HCT116 (cell line): Measurements from ENCODE around the gene RCE1.

Experiments used
- EZH2 ChIP-seq: fragments of 200-600 bp; sonication (generic); IDR thresholded peaks from 2 replicates; pipeline ENCODE4 v1.6.1; 2017; ENCODE audit warnings: antibody characterized with exemption, mixed run types
- FOSL1 ChIP-seq: IDR thresholded peaks from 2 replicates; pipeline ENCODE4 v1.6.1; 2012; ENCODE audit warnings: low read depth
- POLR2A ChIP-seq: IDR thresholded peaks from 2 replicates; pipeline ENCODE4 v1.7.0; 2011; ENCODE audit warnings: borderline replicate concordance; ENCODE audit not compliant: insufficient read depth, insufficient read length; ENCODE audit errors: extremely low read depth
- RAD21 ChIP-seq: IDR thresholded peaks from 2 replicates; pipeline ENCODE4 v1.6.1; 2012; ENCODE audit warnings: low read depth, mild to moderate bottlenecking
- TF ChIP-seq, protein P1 (sequence below), 3 experiments: fragments of 200-600 bp in 1 of 3; sonication (generic) in 1 of 3; IDR thresholded peaks in 2 of 3; conservative IDR thresholded peaks in 1 of 3; 2 replicates each; pipeline ENCODE4 v1.5.1; 2012 to 2017; ENCODE audit warnings: low read depth in 2 of 3, low read length in 2 of 3, antibody characterized with exemption in 1 of 3, borderline replicate concordance in 1 of 3, control low read depth in 1 of 3, mild to moderate bottlenecking in 1 of 3, mixed read lengths in 1 of 3, mixed run types in 1 of 3, moderate library complexity in 1 of 3; ENCODE audit not compliant: insufficient read depth in 1 of 3
- TF ChIP-seq, protein P2 (sequence below): IDR thresholded peaks from 2 replicates; pipeline ENCODE4 v1.6.1; 2012; ENCODE audit warnings: low read depth
- TF ChIP-seq, protein P3 (sequence below): IDR thresholded peaks from 2 replicates; pipeline ENCODE4 v1.6.1; 2011; ENCODE audit warnings: mild to moderate bottlenecking, low read length, moderate library complexity; ENCODE audit not compliant: insufficient replicate concordance; ENCODE audit errors: extremely low read depth

DNA sequence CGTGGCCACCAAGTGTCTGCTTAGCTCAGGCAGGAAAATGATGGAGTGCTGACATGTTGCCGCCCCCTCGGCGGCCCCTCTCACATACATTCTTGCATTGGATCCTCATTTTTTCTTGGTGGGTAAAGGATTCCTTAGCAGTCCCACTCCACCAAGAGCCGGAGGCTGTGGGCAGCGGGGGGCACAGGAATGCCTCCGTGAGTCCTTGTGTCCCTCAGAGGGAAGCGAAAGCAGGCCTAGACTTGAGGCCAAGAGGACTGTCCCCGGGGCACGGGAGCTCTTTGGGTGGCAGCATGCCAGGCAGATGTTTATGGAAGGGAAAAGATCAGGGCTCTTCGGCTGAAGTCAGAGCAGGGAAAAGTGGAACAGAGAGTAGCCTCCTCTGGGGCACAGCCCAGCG, 35.2 kb downstream of the RCE1 start:
- TF ChIP-seq, protein P1, sequence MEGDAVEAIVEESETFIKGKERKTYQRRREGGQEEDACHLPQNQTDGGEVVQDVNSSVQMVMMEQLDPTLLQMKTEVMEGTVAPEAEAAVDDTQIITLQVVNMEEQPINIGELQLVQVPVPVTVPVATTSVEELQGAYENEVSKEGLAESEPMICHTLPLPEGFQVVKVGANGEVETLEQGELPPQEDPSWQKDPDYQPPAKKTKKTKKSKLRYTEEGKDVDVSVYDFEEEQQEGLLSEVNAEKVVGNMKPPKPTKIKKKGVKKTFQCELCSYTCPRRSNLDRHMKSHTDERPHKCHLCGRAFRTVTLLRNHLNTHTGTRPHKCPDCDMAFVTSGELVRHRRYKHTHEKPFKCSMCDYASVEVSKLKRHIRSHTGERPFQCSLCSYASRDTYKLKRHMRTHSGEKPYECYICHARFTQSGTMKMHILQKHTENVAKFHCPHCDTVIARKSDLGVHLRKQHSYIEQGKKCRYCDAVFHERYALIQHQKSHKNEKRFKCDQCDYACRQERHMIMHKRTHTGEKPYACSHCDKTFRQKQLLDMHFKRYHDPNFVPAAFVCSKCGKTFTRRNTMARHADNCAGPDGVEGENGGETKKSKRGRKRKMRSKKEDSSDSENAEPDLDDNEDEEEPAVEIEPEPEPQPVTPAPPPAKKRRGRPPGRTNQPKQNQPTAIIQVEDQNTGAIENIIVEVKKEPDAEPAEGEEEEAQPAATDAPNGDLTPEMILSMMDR (IDR thresholded peaks at IDR 0.05 in 2 of 3, conservative IDR thresholded peaks at IDR 0.05 in 1 of 3; ENCODE audit: borderline replicate concordance in 1 of 3, insufficient read depth in 1 of 3, low read depth in 2 of 3, low read length in 2 of 3) = no peak
- TF ChIP-seq FOSL1 (no peak), POLR2A (no peak), RAD21 (no peak), EZH2 (no peak)
- TF ChIP-seq, protein P2, sequence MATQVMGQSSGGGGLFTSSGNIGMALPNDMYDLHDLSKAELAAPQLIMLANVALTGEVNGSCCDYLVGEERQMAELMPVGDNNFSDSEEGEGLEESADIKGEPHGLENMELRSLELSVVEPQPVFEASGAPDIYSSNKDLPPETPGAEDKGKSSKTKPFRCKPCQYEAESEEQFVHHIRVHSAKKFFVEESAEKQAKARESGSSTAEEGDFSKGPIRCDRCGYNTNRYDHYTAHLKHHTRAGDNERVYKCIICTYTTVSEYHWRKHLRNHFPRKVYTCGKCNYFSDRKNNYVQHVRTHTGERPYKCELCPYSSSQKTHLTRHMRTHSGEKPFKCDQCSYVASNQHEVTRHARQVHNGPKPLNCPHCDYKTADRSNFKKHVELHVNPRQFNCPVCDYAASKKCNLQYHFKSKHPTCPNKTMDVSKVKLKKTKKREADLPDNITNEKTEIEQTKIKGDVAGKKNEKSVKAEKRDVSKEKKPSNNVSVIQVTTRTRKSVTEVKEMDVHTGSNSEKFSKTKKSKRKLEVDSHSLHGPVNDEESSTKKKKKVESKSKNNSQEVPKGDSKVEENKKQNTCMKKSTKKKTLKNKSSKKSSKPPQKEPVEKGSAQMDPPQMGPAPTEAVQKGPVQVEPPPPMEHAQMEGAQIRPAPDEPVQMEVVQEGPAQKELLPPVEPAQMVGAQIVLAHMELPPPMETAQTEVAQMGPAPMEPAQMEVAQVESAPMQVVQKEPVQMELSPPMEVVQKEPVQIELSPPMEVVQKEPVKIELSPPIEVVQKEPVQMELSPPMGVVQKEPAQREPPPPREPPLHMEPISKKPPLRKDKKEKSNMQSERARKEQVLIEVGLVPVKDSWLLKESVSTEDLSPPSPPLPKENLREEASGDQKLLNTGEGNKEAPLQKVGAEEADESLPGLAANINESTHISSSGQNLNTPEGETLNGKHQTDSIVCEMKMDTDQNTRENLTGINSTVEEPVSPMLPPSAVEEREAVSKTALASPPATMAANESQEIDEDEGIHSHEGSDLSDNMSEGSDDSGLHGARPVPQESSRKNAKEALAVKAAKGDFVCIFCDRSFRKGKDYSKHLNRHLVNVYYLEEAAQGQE = no peak
- TF ChIP-seq, protein P3, sequence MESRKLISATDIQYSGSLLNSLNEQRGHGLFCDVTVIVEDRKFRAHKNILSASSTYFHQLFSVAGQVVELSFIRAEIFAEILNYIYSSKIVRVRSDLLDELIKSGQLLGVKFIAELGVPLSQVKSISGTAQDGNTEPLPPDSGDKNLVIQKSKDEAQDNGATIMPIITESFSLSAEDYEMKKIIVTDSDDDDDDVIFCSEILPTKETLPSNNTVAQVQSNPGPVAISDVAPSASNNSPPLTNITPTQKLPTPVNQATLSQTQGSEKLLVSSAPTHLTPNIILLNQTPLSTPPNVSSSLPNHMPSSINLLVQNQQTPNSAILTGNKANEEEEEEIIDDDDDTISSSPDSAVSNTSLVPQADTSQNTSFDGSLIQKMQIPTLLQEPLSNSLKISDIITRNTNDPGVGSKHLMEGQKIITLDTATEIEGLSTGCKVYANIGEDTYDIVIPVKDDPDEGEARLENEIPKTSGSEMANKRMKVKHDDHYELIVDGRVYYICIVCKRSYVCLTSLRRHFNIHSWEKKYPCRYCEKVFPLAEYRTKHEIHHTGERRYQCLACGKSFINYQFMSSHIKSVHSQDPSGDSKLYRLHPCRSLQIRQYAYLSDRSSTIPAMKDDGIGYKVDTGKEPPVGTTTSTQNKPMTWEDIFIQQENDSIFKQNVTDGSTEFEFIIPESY = no peak
